Adrenal gland (tissue), 12 donors: Measurements from ENCODE around the gene CPM. TPM values are rescaled to one million over a fixed set of nuclear protein-coding genes. Genes with fewer than 3 reads are reported as not detected.
A peak's percentile ranks its signal among the peaks of the same experiment; 100 is the strongest.

ENCODE experiments used
- DNase-seq, 7 donors: peaks; one replicate each; pipeline ENCODE4 v3.0.0-alpha.2; 2019 to 2020
- H3K27ac ChIP-seq, 5 donors: fragments of 200-600 bp; sonication (generic) in 4 of 5; 1 replicate in 3 of 5; 2 replicates in 2 of 5; pipeline versions ENCODE4 v1.5.1 to v1.8.0; 2016 to 2020; ENCODE audit warnings: mild to moderate bottlenecking in 1 of 5
- H3K27me3 ChIP-seq: fragments of 200-600 bp; 2 replicates; pipeline ENCODE4 v1.8.0; 2021
- H3K36me3 ChIP-seq, 2 donors: fragments of 200-600 bp; replicated peaks in 1 of 2; 1 replicate in 1 of 2; 2 replicates in 1 of 2; pipeline versions ENCODE4 v1.5.1 to v1.8.0; 2018 to 2022
- H3K4me1 ChIP-seq, 2 donors: fragments of 200-600 bp; replicated peaks in 1 of 2; 1 replicate in 1 of 2; 2 replicates in 1 of 2; pipeline versions ENCODE4 v1.5.1 to v1.8.0; 2018 to 2021
- H3K4me3 ChIP-seq, 4 donors: fragments of 200-600 bp; sonication (generic) in 3 of 4; one replicate each; pipeline ENCODE4 v1.5.1; 2016 to 2018
- H3K9me3 ChIP-seq, 3 donors: fragments of 200-600 bp; sonication (generic) in 1 of 3; replicated peaks in 1 of 3; 1 replicate in 2 of 3; 2 replicates in 1 of 3; pipeline versions ENCODE4 v1.5.1 to v1.8.0; 2016 to 2021
- POLR2A ChIP-seq, 2 donors: fragments of 450-650 bp; IDR thresholded peaks; one replicate each; pipeline ENCODE4 v1.6.1; 2017; ENCODE audit warnings: antibody characterized with exemption in 2 of 2, mild to moderate bottlenecking in 2 of 2, moderate library complexity in 1 of 2
- WGBS, 4 donors: extraction: QIAGEN DNeasy Blood & Tissue Kit in 2 of 4; methylation state at CpG; one replicate each; pipeline versions ENCODE4 v1.1.5 to v1.1.7; 2013 to 2017; 5-methylcytosine and 5-hydroxymethylcytosine counted together
- intact Hi-C, 2 donors: fragments of 100-400 bp; cut with DNase I; formaldehyde crosslinking; loops; one replicate each; pipeline versions ENCODE4 v1.14.1 to v1.15.0; 2022 to 2023
- polyA plus RNA-seq, 3 donors: library from polyadenylated mRNA; stranded (reverse); fragments of 200-250 nt in 2 of 3; fragments of 350-450 nt in 1 of 3; fragmentation: Illumina TruSeq in 1 of 3; extraction: RNeasy Lipid Tissue Mini Kit (QIAGEN cat#74804) in 1 of 3; gene quantifications; one replicate each; pipeline ENCODE4 v1.2.3, GENCODE V29; 2013 to 2014
- total RNA-seq, 9 donors: library from RNA; depleted of rRNA in 4 of 9; stranded (reverse); fragments of >200 nt in 4 of 9; fragments of 120-200 nt in 1 of 9; fragmentation: NEBNext Ultra II Directional in 1 of 9; extraction: Animal tissue kit (Norgen Biotek cat#: 25700) in 1 of 9; gene quantifications; one replicate each; pipeline versions ENCODE4 v1.1.0 to v1.2.4, GENCODE V29; 2013 to 2023
- TF ChIP-seq, protein P1 (sequence below), 6 experiments: fragments of 450-650 bp in 4 of 6; fragments of 200-600 bp in 2 of 6; sonication (generic) in 1 of 6; IDR thresholded peaks; 1 replicate in 5 of 6; 2 replicates in 1 of 6; pipeline versions ENCODE4 v1.5.1 to v1.8.0; 2016 to 2021; ENCODE audit warnings: antibody characterized with exemption in 6 of 6, mild to moderate bottlenecking in 2 of 6, moderate library complexity in 1 of 6
- donor health status: healthy with polysubstance abuse.
- donor health status: Bipolar disorder and iron deficiency.
- donor health status: DM: yes; HTN: yes; CAD: no.
- donor health status: DM: no; HTN: no; CAD: no.
- donor health status: DM: no; HTN: no; CAD: no.
- donor health status: DM: yes; HTN: yes; CAD: no.

Gene CPM
- total and polyA plus RNA-seq, 12 donors, result 10.8 to 170 (median 53.5) TPM

DNA sequence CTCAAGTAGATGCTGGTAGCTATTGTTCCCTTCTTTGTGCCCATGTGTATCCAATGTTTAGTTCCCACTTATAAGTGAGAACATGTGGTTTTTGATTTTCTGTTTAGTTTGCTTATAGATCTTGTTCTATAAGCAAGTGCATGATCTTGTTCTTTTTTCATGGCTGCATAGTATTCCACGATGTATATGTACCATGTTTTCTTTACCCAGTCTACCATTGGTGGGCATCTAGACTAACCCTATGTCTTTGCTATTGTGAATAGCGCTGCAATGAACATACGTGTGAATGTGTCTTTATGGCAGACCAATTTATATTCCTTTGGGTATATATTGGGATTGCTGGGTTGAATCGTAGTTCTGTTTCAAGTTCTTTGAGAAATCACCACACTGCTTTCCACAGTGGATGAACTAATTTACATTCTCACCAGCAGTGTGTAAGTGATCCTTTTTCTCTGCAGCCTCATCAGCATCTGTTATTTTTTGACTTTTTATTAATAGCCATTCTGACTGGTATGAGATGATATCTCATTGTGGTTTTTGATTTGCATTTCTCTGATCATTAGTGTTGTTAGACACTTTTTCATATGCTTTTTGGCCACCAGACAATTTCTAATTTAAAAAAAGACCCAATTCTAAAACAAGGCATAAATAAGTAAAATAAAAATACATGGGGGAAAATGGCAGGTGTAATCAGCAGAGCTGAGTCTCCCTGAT is 50.6 kb downstream of the CPM start:
- no peak for TF ChIP-seq POLR2A (IDR thresholded peaks at IDR 0.05)
- TF ChIP-seq, protein P1, sequence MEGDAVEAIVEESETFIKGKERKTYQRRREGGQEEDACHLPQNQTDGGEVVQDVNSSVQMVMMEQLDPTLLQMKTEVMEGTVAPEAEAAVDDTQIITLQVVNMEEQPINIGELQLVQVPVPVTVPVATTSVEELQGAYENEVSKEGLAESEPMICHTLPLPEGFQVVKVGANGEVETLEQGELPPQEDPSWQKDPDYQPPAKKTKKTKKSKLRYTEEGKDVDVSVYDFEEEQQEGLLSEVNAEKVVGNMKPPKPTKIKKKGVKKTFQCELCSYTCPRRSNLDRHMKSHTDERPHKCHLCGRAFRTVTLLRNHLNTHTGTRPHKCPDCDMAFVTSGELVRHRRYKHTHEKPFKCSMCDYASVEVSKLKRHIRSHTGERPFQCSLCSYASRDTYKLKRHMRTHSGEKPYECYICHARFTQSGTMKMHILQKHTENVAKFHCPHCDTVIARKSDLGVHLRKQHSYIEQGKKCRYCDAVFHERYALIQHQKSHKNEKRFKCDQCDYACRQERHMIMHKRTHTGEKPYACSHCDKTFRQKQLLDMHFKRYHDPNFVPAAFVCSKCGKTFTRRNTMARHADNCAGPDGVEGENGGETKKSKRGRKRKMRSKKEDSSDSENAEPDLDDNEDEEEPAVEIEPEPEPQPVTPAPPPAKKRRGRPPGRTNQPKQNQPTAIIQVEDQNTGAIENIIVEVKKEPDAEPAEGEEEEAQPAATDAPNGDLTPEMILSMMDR (IDR thresholded peaks at IDR 0.05), result no peak
- Histone ChIP-seq H3K36me3 (no peaks in the 10 kb centered on the region), H3K9me3 (no peaks in the 10 kb centered on the region), H3K4me1 (peaks cover 3 to 9% of the 10 kb centered on the region in 2 donors), H3K4me3 (no peak overlapping the region), H3K27ac (no peak overlapping the region), H3K27me3 (no peaks in the 10 kb centered on the region)
- intact Hi-C loops, result no loop called here
- DNase-seq, result no peak
- 95 to 99% (median 96%) methylated on average over 4 of the region's 4 CpGs for WGBS, 4 donors

DNA sequence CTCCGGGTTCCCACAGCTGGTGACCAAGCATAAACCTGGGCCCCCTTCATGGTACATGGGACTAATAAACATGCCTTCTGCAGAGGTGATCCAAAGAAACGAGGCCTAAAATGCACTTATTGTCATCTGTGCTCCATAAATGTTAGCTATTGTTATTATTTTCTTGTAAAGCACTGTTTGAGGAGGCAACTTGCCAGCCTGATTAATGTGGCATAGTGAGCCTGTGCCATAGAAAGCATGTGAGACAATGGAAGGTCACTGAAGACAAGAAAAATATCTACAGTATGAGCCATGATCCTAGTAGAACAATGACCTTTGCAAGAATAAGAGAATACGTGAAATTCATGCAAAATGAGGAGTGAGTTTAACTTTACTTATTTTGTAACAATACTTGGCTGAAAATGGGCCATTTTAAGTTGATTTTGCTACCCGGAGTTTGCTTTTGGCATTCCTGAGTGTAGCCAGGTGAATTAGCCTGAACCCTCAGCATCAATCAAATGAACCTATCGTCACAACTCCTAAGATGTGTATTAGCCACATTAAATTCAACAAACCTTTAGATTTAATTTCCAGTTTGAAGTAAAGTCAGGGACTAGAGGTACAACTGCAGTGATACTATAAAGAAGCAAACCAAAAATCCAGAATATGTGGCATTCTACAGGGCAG is 52.2 kb downstream of the CPM start:
- Histone ChIP-seq H3K9me3 (no peaks in the 10 kb centered on the region), H3K4me1 (peaks cover 3 to 9% of the 10 kb centered on the region in 2 donors), H3K27me3 (no peaks in the 10 kb centered on the region), H3K4me3 (no peak overlapping the region), H3K36me3 (no peaks in the 10 kb centered on the region), H3K27ac (no peak overlapping the region)
- DNase-seq, result peak; percentile 48 to 71 (median 58)
- WGBS, 4 donors, result 55 to 65% (median 58%) methylated on average over 5 of the region's 5 CpGs
- intact Hi-C loops, result no loop called here
- TF ChIP-seq POLR2A (IDR thresholded peaks at IDR 0.05), result no peak
- TF ChIP-seq, protein P1 (IDR thresholded peaks at IDR 0.05), result no peak

DNA sequence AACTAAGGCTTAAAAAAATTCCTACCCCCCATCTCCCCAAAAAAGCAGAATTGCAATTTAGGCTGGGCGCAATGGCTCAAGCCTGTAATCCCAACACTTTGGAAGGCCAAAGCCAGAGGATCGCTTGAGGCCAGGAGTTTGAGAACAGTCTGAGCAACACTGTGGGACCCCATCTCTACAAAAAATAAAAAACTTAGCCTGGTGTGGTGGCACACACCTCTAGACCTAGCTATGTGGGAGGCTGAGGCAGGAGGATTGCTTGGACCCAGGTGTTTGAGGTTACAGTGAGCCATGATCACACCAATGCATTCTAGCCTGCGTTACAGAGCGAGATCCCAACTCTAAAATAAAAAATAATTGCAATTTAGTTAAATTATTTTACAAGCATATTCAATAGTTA is 54.1 kb downstream of the CPM start:
- Histone ChIP-seq H3K4me3 (no peak overlapping the region), H3K4me1 (peaks cover 3 to 9% of the 10 kb centered on the region in 2 donors), H3K9me3 (no peaks in the 10 kb centered on the region), H3K27me3 (no peaks in the 10 kb centered on the region), H3K27ac (no peak overlapping the region), H3K36me3 (no peaks in the 10 kb centered on the region)
- DNase-seq, result no peak
- 94 to 100% (median 98%) methylated on average over 4 of the region's 4 CpGs for WGBS, 4 donors
- intact Hi-C loops, result no loop called here
- TF ChIP-seq POLR2A (IDR thresholded peaks at IDR 0.05), result no peak
- TF ChIP-seq, protein P1 (IDR thresholded peaks at IDR 0.05), result no peak

DNA sequence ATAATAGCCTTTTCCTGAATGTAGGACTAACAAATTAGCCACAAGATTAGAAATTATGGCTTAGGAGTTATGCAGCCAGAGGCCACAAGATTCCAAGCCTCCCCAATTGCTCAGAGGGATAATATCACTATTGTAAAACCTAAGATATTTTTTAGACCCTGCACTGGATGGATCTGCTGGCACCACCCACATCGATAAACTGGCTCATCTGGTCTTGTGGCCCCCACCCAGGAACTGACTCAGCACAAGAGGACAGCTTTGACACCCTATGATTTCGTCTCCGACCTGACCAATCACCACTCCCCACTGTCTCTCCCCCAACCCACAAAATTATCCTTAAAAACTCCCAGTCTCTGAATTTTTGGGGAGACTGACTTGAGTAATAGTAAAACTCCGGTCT is 54.7 kb downstream of the CPM start:
- no peak for TF ChIP-seq POLR2A (IDR thresholded peaks at IDR 0.05)
- TF ChIP-seq, protein P1 (IDR thresholded peaks at IDR 0.05), result no peak
- H3K36me3 ChIP-seq, result no peaks in the 10 kb centered on the region
- H3K4me1 ChIP-seq, result peaks cover 3 to 9% of the 10 kb centered on the region in 2 donors
- no peak for DNase-seq
- intact Hi-C loops, result no loop called here
- H3K27me3 ChIP-seq, result no peaks in the 10 kb centered on the region
- WGBS, 4 donors, result 90 to 96% (median 95%) methylated on average over 4 of the region's 4 CpGs
- H3K27ac ChIP-seq, result no peak overlapping the region
- H3K4me3 ChIP-seq, result no peak overlapping the region
- H3K9me3 ChIP-seq, result no peaks in the 10 kb centered on the region
